CD14-positive monocyte (primary cell): ENCODE measurements around the gene ZFPM1. TPM values are rescaled to one million over a fixed set of nuclear protein-coding genes. Genes with fewer than 3 reads are reported as not detected.

Experiments used
- DNase-seq, 3 donors: peaks; one replicate each; pipeline ENCODE4 v3.0.0-alpha.2; 2011 to 2022
- H2AFZ ChIP-seq: 2 replicates; pipeline ENCODE4 v1.6.0; 2012; ENCODE audit warnings: mild to moderate bottlenecking, low read depth, low read length, inconsistent platforms; ENCODE audit not compliant: insufficient read depth, poor library complexity, severe bottlenecking
- H3K27ac ChIP-seq, 2 donors: 1 replicate in 1 of 2; 2 replicates in 1 of 2; pipeline ENCODE4 v1.5.1; 2012 to 2013; ENCODE audit warnings: low read length in 2 of 2, control low read depth in 1 of 2, inconsistent platforms in 1 of 2, low read depth in 1 of 2, mild to moderate bottlenecking in 1 of 2
- H3K27me3 ChIP-seq, 2 donors: one replicate each; pipeline versions ENCODE4 v1.6.0 to v1.6.1; 2011 to 2013; ENCODE audit warnings: low read length in 2 of 2; ENCODE audit not compliant: control insufficient read depth in 2 of 2, insufficient read depth in 2 of 2
- H3K36me3 ChIP-seq, 2 donors: replicated peaks in 1 of 2; 1 replicate in 1 of 2; 2 replicates in 1 of 2; pipeline versions ENCODE4 v1.5.1 to v1.6.1; 2012 to 2013; ENCODE audit warnings: low read length in 2 of 2, control low read depth in 1 of 2, inconsistent platforms in 1 of 2, mild to moderate bottlenecking in 1 of 2; ENCODE audit not compliant: insufficient read depth in 2 of 2, control insufficient read depth in 1 of 2
- H3K4me1 ChIP-seq, 2 donors: 1 replicate in 1 of 2; 2 replicates in 1 of 2; pipeline versions ENCODE4 v1.5.1 to v1.6.1; 2012 to 2013; ENCODE audit warnings: low read length in 2 of 2, control low read depth in 1 of 2, inconsistent platforms in 1 of 2, mild to moderate bottlenecking in 1 of 2, moderate library complexity in 1 of 2; ENCODE audit not compliant: insufficient read depth in 2 of 2, control insufficient read depth in 1 of 2
- H3K4me2 ChIP-seq: replicated peaks from 2 replicates; pipeline ENCODE3; 2012; ENCODE audit warnings: low read length, moderate library complexity, mild to moderate bottlenecking; ENCODE audit not compliant: poor library complexity, severe bottlenecking; ENCODE audit errors: extremely low read depth
- H3K4me3 ChIP-seq, 3 experiments: fragments of 200-600 bp in 1 of 3; sonication (generic) in 1 of 3; replicated peaks in 1 of 3; 1 replicate in 2 of 3; 2 replicates in 1 of 3; pipeline ENCODE4 v1.5.1; 2011 to 2013; ENCODE audit warnings: low read length in 3 of 3, mild to moderate bottlenecking in 3 of 3, control low read depth in 2 of 3, low read depth in 2 of 3, inconsistent platforms in 1 of 3, moderate library complexity in 1 of 3
- H3K79me2 ChIP-seq: 2 replicates; pipeline ENCODE4 v1.6.0; 2012; ENCODE audit warnings: mild to moderate bottlenecking, control low read depth, inconsistent platforms, low read length, moderate library complexity; ENCODE audit not compliant: insufficient read depth
- H3K9ac ChIP-seq: 2 replicates; pipeline ENCODE4 v1.6.0; 2017; ENCODE audit warnings: low read length, mild to moderate bottlenecking; ENCODE audit not compliant: insufficient read depth, poor library complexity, severe bottlenecking
- H3K9me3 ChIP-seq, 2 donors: replicated peaks in 1 of 2; 1 replicate in 1 of 2; 2 replicates in 1 of 2; pipeline versions ENCODE4 v1.5.1 to v1.6.1; 2012 to 2013; ENCODE audit warnings: low read length in 2 of 2, control low read depth in 1 of 2; ENCODE audit not compliant: control insufficient read depth in 1 of 2, insufficient read depth in 1 of 2
- H4K20me1 ChIP-seq: 2 replicates; pipeline ENCODE4 v1.6.0; 2012; ENCODE audit warnings: mild to moderate bottlenecking, low read length, control low read depth, moderate library complexity; ENCODE audit not compliant: insufficient read depth
- H3K27ac Mint-ChIP-seq, 7 donors: one replicate each; pipeline ENCODE4 v1.8.0; 2020; ENCODE audit warnings: mild to moderate bottlenecking in 7 of 7, mixed read lengths in 7 of 7, moderate library complexity in 6 of 7, inconsistent platforms in 2 of 7
- H3K27me3 Mint-ChIP-seq, 3 donors: one replicate each; pipeline ENCODE4 v1.8.0; 2021 to 2022; ENCODE audit warnings: low read depth in 3 of 3, mild to moderate bottlenecking in 3 of 3, mixed read lengths in 3 of 3, moderate library complexity in 3 of 3, inconsistent platforms in 1 of 3
- H3K36me3 Mint-ChIP-seq, 2 donors: one replicate each; pipeline ENCODE4 v1.8.0; 2020; ENCODE audit warnings: mixed read lengths in 2 of 2, inconsistent platforms in 1 of 2, mild to moderate bottlenecking in 1 of 2
- H3K4me1 Mint-ChIP-seq: one replicate; pipeline ENCODE4 v1.8.0; 2020; ENCODE audit warnings: mild to moderate bottlenecking, mixed read lengths
- H3K4me3 Mint-ChIP-seq, 2 donors: one replicate each; pipeline ENCODE4 v1.8.0; 2020; ENCODE audit warnings: mild to moderate bottlenecking in 2 of 2, mixed read lengths in 2 of 2, moderate library complexity in 1 of 2
- H3K9me3 Mint-ChIP-seq, 7 donors: one replicate each; pipeline ENCODE4 v1.8.0; 2020 to 2022; ENCODE audit warnings: mixed read lengths in 7 of 7, mild to moderate bottlenecking in 6 of 7, moderate library complexity in 6 of 7, inconsistent platforms in 2 of 7
- CTCF ChIP-seq: fragments of 200-600 bp; IDR thresholded peaks from one replicate; pipeline ENCODE4 v1.8.0; 2022; ENCODE audit warnings: antibody characterized with exemption, mild to moderate bottlenecking
- WGBS: methylation state at CpG from one replicate; pipeline ENCODE4 v1.1.5; 2013; ENCODE audit warnings: missing lambda C conversion rate; ENCODE audit not compliant: insufficient coverage; 5-methylcytosine and 5-hydroxymethylcytosine counted together
- intact Hi-C, 2 donors: fragments of 100-400 bp; cut with micrococcal nuclease; formaldehyde crosslinking; loops; one replicate each; pipeline versions ENCODE4 v1.15.0 to v1.15.1; 2023
- polyA plus RNA-seq, 3 donors: library from polyadenylated mRNA; depleted of rRNA in 1 of 3; unstranded in 2 of 3; stranded (reverse) in 1 of 3; fragments of 300-500 nt in 2 of 3; fragments of >200 nt in 1 of 3; fragmentation: Illumina TruSeq in 2 of 3; gene quantifications; 1 replicate in 2 of 3; 2 replicates in 1 of 3; pipeline ENCODE4 v1.2.3, GENCODE V29; 2012 to 2021

The ZFPM1 gene
- polyA plus RNA-seq, 3 donors, result 0.04 to 0.19 (median 0.12) TPM

GRCh38 chr16:88486398-88487123, 33.5 kb downstream of the ZFPM1 start:
- Mint-ChIP-seq H3K4me3 (no peak overlapping the region), H3K27me3 (peaks cover 0 to 4% (median 1%) of the 10 kb centered on the region in 3 donors), H3K36me3 (no peaks in the 10 kb centered on the region), H3K27ac (no peak overlapping the region), H3K4me1 (no peaks in the 10 kb centered on the region), H3K9me3 (no peaks in the 10 kb centered on the region)
- no peak for TF ChIP-seq CTCF
- WGBS, result 100% methylated on average over 5 of the region's 6 CpGs
- Histone ChIP-seq H2AFZ (no peak overlapping the region), H3K4me2 (no peak overlapping the region), H3K4me1 (no peaks in the 10 kb centered on the region), H3K36me3 (no peaks in the 10 kb centered on the region), H3K79me2 (no peaks in the 10 kb centered on the region), H4K20me1 (no peaks in the 10 kb centered on the region), H3K27me3 (no peaks in the 10 kb centered on the region), H3K9me3 (no peaks in the 10 kb centered on the region), H3K4me3 (no peak overlapping the region), H3K9ac (no peak overlapping the region), H3K27ac (no peak overlapping the region)
- intact Hi-C loops, result no loop called here
- no peak for DNase-seq

GRCh38 chr16:88487124-88487432, 34.0 kb downstream of the ZFPM1 start:
- H3K27me3 ChIP-seq, result no peaks in the 10 kb centered on the region
- TF ChIP-seq CTCF, result no peak
- no peaks in the 10 kb centered on the region for H3K36me3 ChIP-seq
- no peak overlapping the region for H3K9ac ChIP-seq
- intact Hi-C loops, result no loop called here
- no peaks in the 10 kb centered on the region for H3K4me1 ChIP-seq
- H3K4me3 Mint-ChIP-seq, result no peak overlapping the region
- H3K36me3 Mint-ChIP-seq, result no peaks in the 10 kb centered on the region
- no peaks in the 10 kb centered on the region for H3K9me3 Mint-ChIP-seq
- no peak overlapping the region for H3K4me2 ChIP-seq
- H3K27ac Mint-ChIP-seq, result no peak overlapping the region
- peaks cover 0 to 2% (median 1%) of the 10 kb centered on the region in 3 donors for H3K27me3 Mint-ChIP-seq
- H3K4me1 Mint-ChIP-seq, result no peaks in the 10 kb centered on the region
- H4K20me1 ChIP-seq, result no peaks in the 10 kb centered on the region
- no peak overlapping the region for H2AFZ ChIP-seq
- no peak overlapping the region for H3K27ac ChIP-seq
- H3K9me3 ChIP-seq, result no peaks in the 10 kb centered on the region
- no peak overlapping the region for H3K4me3 ChIP-seq
- 80% methylated on average over 1 of the region's 3 CpGs for WGBS
- H3K79me2 ChIP-seq, result no peaks in the 10 kb centered on the region
- DNase-seq, result no peak
